HG03457 (cell line): ENCODE results near the gene ADGRV1.
"Not testable (repeated sequence)": the region's sequence is repeated elsewhere in the genome, so short reads cannot be mapped to it uniquely, and the experiment has no call there.

Source experiments
- ATAC-seq: cut with Tn5 transposase; IDR thresholded peaks from one replicate; pipeline ENCODE4 v1.9.1; 2021; ENCODE audit warnings: moderate number of reproducible peaks; ENCODE audit not compliant: unreplicated experiment

ADGRV1 gene

GRCh38 chr5:90739567-90739966 lies 181.0 kb downstream of the ADGRV1 start:
- no peak for ATAC-seq

GRCh38 chr5:90740244-90740799 lies 181.7 kb downstream of the ADGRV1 start:
- no peak for ATAC-seq

GRCh38 chr5:90741022-90741564 lies 182.5 kb downstream of the ADGRV1 start:
- no peak for ATAC-seq

- ATAC-seq = no peak
Observed at GRCh38 chr5:90746119-90746518, 187.5 kb downstream of the ADGRV1 start.

GRCh38 chr5:90747175-90747574 lies 188.6 kb downstream of the ADGRV1 start:
- no peak for ATAC-seq

- ATAC-seq = no peak
Observed at GRCh38 chr5:90747693-90748092, 189.1 kb downstream of the ADGRV1 start.

GRCh38 chr5:90759119-90759518 lies 200.5 kb downstream of the ADGRV1 start:
- no peak for ATAC-seq

- ATAC-seq = no peak
Observed at GRCh38 chr5:90767710-90768109, 209.1 kb downstream of the ADGRV1 start.

GRCh38 chr5:90770006-90770541 lies 211.5 kb downstream of the ADGRV1 start:
- ATAC-seq = not testable (repeated sequence)

- ATAC-seq = no peak
Observed at GRCh38 chr5:90777959-90778358, 219.4 kb downstream of the ADGRV1 start.

- peak; percentile 95 for ATAC-seq
Observed at GRCh38 chr5:90783460-90784333, 225.1 kb downstream of the ADGRV1 start.

GRCh38 chr5:90786756-90787155 lies 228.2 kb downstream of the ADGRV1 start:
- no peak for ATAC-seq

GRCh38 chr5:90792725-90793124 lies 234.1 kb downstream of the ADGRV1 start:
- ATAC-seq = no peak

GRCh38 chr5:90793183-90793582 lies 234.6 kb downstream of the ADGRV1 start:
- no peak for ATAC-seq

GRCh38 chr5:90796919-90797318 lies 238.3 kb downstream of the ADGRV1 start:
- ATAC-seq = not testable (repeated sequence)

- not testable (repeated sequence) for ATAC-seq
Observed at GRCh38 chr5:90800082-90800481, 241.5 kb downstream of the ADGRV1 start.

- ATAC-seq = not testable (repeated sequence)
Observed at GRCh38 chr5:90800515-90800914, 241.9 kb downstream of the ADGRV1 start.

GRCh38 chr5:90802474-90803317 lies 244.1 kb downstream of the ADGRV1 start:
- ATAC-seq = peak; percentile 63

GRCh38 chr5:90803381-90803780 lies 244.8 kb downstream of the ADGRV1 start:
- ATAC-seq = no peak

- no peak for ATAC-seq
Observed at GRCh38 chr5:90803876-90804275, 245.3 kb downstream of the ADGRV1 start.

- ATAC-seq = no peak
Observed at GRCh38 chr5:90807496-90807895, 248.9 kb downstream of the ADGRV1 start.
